HG03520 (cell line): ENCODE results near the gene AMBN.
"Not testable (repeated sequence)": the region's sequence is repeated elsewhere in the genome, so short reads cannot be mapped to it uniquely, and the experiment has no call there.

ENCODE experiments used
- ATAC-seq: cut with Tn5 transposase; IDR thresholded peaks from one replicate; pipeline ENCODE4 v1.9.1; 2021; ENCODE audit warnings: mild to moderate bottlenecking, moderate library complexity; ENCODE audit not compliant: unreplicated experiment

The AMBN gene

GRCh38 chr4:70607334-70607853 is 15.3 kb downstream of the AMBN start:
- no peak for ATAC-seq

- ATAC-seq: no peak
Observed at GRCh38 chr4:70608324-70608723, 16.3 kb downstream of the AMBN start.

- ATAC-seq: peak; percentile 51
Observed at GRCh38 chr4:70613306-70614183, 21.5 kb downstream of the AMBN start.

GRCh38 chr4:70614184-70614555 is 22.1 kb downstream of the AMBN start:
- ATAC-seq: no peak

- no peak for ATAC-seq
Observed at GRCh38 chr4:70619288-70619687, 27.2 kb downstream of the AMBN start.

GRCh38 chr4:70619778-70620177 is 27.7 kb downstream of the AMBN start:
- ATAC-seq: no peak

GRCh38 chr4:70623323-70623722 is 31.3 kb downstream of the AMBN start:
- no peak for ATAC-seq

GRCh38 chr4:70624226-70624793 is 32.3 kb downstream of the AMBN start:
- ATAC-seq: no peak

- no peak for ATAC-seq
Observed at GRCh38 chr4:70627620-70628019, 35.6 kb downstream of the AMBN start.

- ATAC-seq: no peak
Observed at GRCh38 chr4:70628444-70628843, 36.4 kb downstream of the AMBN start, which contains the start of gene ENAM. Gene ENAM (plus strand): TSS chr4:70628744. CDS start chr4:70629501, 757 bp downstream.

GRCh38 chr4:70629469-70630090 is 37.5 kb downstream of the AMBN start:
- ATAC-seq: peak; percentile 74

- ATAC-seq: no peak
Observed at GRCh38 chr4:70630162-70630561, 38.1 kb downstream of the AMBN start.

GRCh38 chr4:70632028-70632427 is 40.0 kb downstream of the AMBN start:
- ATAC-seq: no peak

GRCh38 chr4:70634482-70634881 is 42.4 kb downstream of the AMBN start:
- no peak for ATAC-seq

GRCh38 chr4:70637239-70637913 is 45.3 kb downstream of the AMBN start:
- no peak for ATAC-seq

GRCh38 chr4:70640192-70640591 is 48.1 kb downstream of the AMBN start:
- peak; percentile 52 for ATAC-seq

GRCh38 chr4:70650741-70651140 is 58.7 kb downstream of the AMBN start:
- not testable (repeated sequence) for ATAC-seq

GRCh38 chr4:70651864-70652506 is 59.9 kb downstream of the AMBN start:
- ATAC-seq: peak; percentile 43

GRCh38 chr4:70654605-70655011 is 62.6 kb downstream of the AMBN start:
- no peak for ATAC-seq
